ENCODE measurements around the gene SPTBN4. TPM values are rescaled to one million over a fixed set of nuclear protein-coding genes. Genes with fewer than 3 reads are reported as not detected.
A peak's percentile ranks its signal among the peaks of the same experiment; 100 is the strongest.
"Not testable (repeated sequence)": the region's sequence is repeated elsewhere in the genome, so short reads cannot be mapped to it uniquely, and the experiment has no call there.

The SPTBN4 gene
- total RNA-seq, 1 donor from 2014 or later, result under 0.01 TPM

DNA sequence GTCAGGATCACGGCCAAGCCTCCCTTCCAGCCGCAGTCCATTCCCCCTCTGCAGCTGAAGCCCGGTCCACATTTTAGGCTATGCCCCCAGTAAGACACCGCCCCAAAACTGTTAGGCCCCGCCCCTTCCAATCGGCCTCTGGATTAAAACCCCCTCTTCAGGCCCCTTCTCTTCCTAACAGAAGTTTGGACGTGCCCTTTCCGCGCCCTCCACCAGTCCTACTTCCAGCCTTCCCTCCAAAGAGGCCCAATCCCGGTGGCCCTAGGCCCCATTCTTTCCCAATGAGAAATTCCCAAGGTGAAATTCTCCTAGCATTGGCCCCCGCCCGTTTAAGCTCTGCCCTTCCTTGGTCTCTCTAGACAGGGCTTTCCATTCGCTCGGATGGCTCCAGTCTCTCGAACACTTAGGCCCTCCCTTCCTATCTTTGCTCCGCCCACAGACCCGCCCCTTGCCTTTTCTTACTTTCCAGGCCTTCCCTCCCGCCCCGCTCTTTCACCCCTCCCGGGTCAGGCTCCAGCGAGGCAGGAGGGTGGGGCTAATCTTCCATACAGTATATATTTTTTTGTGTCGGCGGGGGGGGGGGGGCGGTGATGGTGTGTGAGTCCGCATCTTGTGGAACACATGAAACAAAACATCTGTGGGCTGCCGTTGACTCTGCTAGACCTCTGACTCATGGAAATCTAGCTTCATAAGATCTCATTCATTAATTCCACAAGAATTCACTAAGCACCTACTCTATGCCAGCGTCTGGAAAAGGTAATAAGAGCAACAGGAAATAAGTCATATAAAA lies 148.0 kb downstream of the SPTBN4 start:
- DNase-seq (ENCODE audit: low read depth in 2 of 2), result peak in 1 of 2 donors; percentile 80

GRCh38 chr19:40616178-40616577 lies 149.4 kb downstream of the SPTBN4 start:
- DNase-seq (ENCODE audit: low read depth in 2 of 2), result no peak

- DNase-seq (ENCODE audit: low read depth in 2 of 2), result no peak
These were observed 150.1 kb downstream of the SPTBN4 start for GRCh38 chr19:40616941-40617340.

- DNase-seq (ENCODE audit: low read depth in 2 of 2), result no peak
These were observed 151.2 kb downstream of the SPTBN4 start for GRCh38 chr19:40617961-40618360.

DNA sequence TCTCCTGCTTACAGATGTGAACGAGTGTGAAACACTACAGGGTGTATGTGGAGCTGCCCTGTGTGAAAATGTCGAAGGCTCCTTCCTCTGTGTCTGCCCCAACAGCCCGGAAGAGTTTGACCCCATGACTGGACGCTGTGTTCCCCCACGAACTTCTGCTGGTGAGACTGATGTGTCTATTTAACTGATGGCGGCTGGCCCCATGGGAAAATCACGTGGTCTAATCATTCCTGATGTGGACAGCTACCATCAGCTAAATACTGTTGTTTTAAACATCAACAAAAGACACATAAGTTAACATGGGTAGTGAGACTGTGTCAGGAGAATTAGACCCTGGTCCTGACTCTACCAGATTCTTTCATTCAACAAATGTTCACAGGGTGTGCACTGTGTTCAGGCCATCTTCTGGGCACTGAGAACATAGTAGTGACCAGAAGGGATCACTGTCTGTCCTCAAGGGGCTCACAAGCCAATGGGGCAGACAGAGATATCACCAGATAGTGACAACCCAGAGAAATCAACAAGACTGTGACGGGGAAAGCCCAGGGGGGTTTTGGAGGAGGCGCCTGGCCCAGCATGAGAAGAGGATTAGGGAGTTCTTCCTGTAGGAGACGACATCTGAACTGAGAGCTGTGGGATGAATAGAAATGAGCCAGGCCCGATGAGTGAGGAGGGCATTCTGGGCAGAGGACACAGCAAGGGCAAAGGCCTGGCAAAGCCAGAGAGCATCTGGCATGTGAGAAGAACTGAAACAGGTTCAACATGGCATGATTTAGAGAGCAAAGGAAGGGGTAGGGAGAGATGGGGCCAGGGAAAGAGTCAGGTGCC lies 152.7 kb downstream of the SPTBN4 start:
- no peak for DNase-seq (ENCODE audit: low read depth in 2 of 2)

DNA sequence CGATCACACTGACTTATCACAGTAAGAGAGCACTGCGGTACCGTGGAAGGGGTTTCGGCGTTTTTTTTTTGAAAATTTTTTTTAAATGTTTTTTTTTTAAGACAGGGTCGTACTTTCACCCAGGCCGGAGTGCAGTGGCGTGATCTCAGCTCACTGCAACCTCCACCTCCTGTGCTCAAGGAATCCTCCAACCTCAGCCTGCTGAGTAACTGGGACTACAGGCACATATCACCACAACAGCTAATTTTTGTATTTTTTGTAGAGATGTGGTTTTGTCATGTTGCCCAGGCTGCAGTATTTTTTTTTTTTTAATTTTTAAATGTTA lies 153.3 kb downstream of the SPTBN4 start:
- DNase-seq (ENCODE audit: low read depth in 2 of 2), result no peak

DNA sequence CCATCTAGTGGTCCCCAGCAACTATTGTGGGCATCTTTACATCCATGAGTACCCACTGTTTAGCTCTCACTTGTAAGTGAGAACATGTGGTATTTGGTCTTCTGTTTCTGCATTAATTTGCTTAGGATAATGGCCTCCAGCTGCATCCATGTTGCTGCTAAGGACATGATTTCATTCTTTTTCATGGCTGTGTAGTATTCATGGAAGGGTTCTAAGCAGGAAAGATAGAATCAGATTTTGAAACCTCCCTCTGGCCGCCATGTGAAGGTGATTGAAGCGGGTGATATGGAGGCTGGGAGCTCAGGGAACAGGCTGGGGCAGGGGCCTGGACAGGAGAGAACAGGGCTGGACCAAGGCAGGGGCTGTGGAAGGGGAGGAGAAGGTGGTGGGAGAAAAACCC lies 154.5 kb downstream of the SPTBN4 start:
- DNase-seq (ENCODE audit: low read depth in 2 of 2), result no peak

DNA sequence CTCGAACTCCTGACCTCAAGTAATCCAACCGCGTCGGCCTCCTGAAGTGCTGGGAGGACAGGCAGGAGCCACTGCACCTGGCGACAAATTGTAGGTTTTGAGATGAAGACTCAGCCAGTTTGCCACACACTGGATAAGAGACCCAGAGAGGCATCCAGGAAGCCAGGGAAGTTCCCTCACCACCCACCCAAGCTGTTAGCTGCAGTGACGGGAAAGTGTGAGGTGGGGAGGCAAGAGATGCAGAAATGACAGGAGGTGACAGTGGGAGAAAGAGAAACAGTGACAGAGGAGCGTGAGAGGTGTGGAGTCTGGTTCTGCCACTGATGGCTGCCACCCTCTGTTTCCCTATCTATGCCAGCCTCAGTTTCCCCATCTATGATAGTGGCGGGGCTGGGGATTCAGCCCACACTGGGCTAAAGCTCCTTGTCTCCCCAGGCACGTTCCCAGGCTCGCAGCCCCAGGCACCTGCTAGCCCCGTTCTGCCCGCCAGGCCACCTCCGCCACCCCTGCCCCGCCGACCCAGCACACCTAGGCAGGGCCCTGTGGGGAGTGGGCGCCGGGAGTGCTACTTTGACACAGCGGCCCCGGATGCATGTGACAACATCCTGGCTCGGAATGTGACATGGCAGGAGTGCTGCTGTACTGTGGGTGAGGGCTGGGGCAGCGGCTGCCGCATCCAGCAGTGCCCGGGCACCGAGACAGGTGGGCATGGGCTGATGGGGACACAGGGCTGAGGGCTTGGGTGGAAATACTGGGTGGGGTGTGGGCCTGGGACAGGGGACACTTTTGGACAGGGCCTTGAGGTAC lies 155.4 kb downstream of the SPTBN4 start:
- DNase-seq (ENCODE audit: low read depth in 2 of 2), result no peak

GRCh38 chr19:40622773-40623075 lies 155.9 kb downstream of the SPTBN4 start:
- no peak for DNase-seq (ENCODE audit: low read depth in 2 of 2)

GRCh38 chr19:40623403-40624251 lies 156.8 kb downstream of the SPTBN4 start:
- DNase-seq (ENCODE audit: low read depth in 2 of 2), result peak in 1 of 2 donors; percentile 44

GRCh38 chr19:40624369-40625153 lies 157.8 kb downstream of the SPTBN4 start:
- DNase-seq (ENCODE audit: low read depth in 2 of 2), result not testable (repeated sequence)

GRCh38 chr19:40625406-40626120 lies 158.8 kb downstream of the SPTBN4 start:
- no peak for DNase-seq (ENCODE audit: low read depth in 2 of 2)

Other genes with a start within 250 kb of the SPTBN4 start
- not detected in 2 replicates for gene TTC9B, start 248.6 kb upstream of the SPTBN4 start, total RNA-seq
- 0.13 TPM in 1 of 2 replicates, not detected in the other for gene CCNP, start 240.3 kb upstream of the SPTBN4 start, total RNA-seq
- 23.1 and 28.1 TPM in 2 replicates for gene AKT2, start 181.7 kb upstream of the SPTBN4 start, total RNA-seq
- 4.4 and 8.0 TPM in 2 replicates for gene C19orf47, start 118.6 kb upstream of the SPTBN4 start, total RNA-seq
- gene PLD3, start 118.3 kb upstream of the SPTBN4 start, total RNA-seq, result 88.6 and 150 TPM in 2 replicates
- gene HIPK4, start 76.8 kb upstream of the SPTBN4 start, total RNA-seq, result under 0.01 TPM in 2 replicates
- gene PRX, start 53.6 kb upstream of the SPTBN4 start, total RNA-seq, result 0.90 and 1.5 TPM in 2 replicates
- gene SERTAD1, start 41.0 kb upstream of the SPTBN4 start, total RNA-seq, result 17.3 and 25.8 TPM in 2 replicates
- gene SERTAD3, start 22.7 kb upstream of the SPTBN4 start, total RNA-seq, result 18.0 and 24.1 TPM in 2 replicates
- 39.8 and 61.3 TPM in 2 replicates for gene BLVRB, start 1.3 kb upstream of the SPTBN4 start, total RNA-seq
- 19.5 and 40.0 TPM in 2 replicates for gene SHKBP1, start 109.9 kb downstream of the SPTBN4 start, total RNA-seq
- gene LTBP4, start 134.4 kb downstream of the SPTBN4 start, total RNA-seq, result 12.3 and 60.8 TPM in 2 replicates
- 6.8 and 10.9 TPM in 2 replicates for gene NUMBL, start 223.7 kb downstream of the SPTBN4 start, total RNA-seq
- gene COQ8B, start 249.9 kb downstream of the SPTBN4 start, total RNA-seq, result 12.6 and 20.0 TPM in 2 replicates

Measured in dermis microvascular lymphatic vessel endothelial cell (primary cell).